Activated CD8-positive, alpha-beta T cell treated with anti-CD3 and anti-CD28 coated beads for 36 hours (primary cell): ENCODE results near the gene TRIM14. TPM values are rescaled to one million over a fixed set of nuclear protein-coding genes. Genes with fewer than 3 reads are reported as not detected.

Experiments used
- ATAC-seq: fragments of 200-7000 bp; cut with Tn5 transposase; one replicate; pipeline ENCODE4 v1.10.0; 2021; ENCODE audit warnings: mild to moderate bottlenecking, moderate library complexity
- CTCF ChIA-PET: fragments of 350-600 bp; sonication (Branson Sonifier 250); formaldehyde crosslinking; loops from one replicate; lab custom pipeline; 2021; ENCODE audit warnings: antibody characterized with exemption; lab: Charles Lee
- POLR2A ChIA-PET: fragments of 350-600 bp; sonication (Branson Sonifier 250); formaldehyde crosslinking; loops from one replicate; lab custom pipeline; 2021; ENCODE audit warnings: antibody characterized with exemption; lab: Charles Lee
- DNase-seq: peaks from one replicate; pipeline ENCODE4 v3.0.0-alpha.2; 2020
- H3K27ac Mint-ChIP-seq: one replicate; pipeline ENCODE4 v1.8.0; 2021; ENCODE audit warnings: mild to moderate bottlenecking, mixed read lengths
- H3K27me3 Mint-ChIP-seq: one replicate; pipeline ENCODE4 v1.8.0; 2021; ENCODE audit warnings: mixed read lengths
- H3K36me3 Mint-ChIP-seq: one replicate; pipeline ENCODE4 v1.8.0; 2021; ENCODE audit warnings: low read depth, mixed read lengths
- H3K4me1 Mint-ChIP-seq: one replicate; pipeline ENCODE4 v1.8.0; 2021; ENCODE audit warnings: low read depth, mixed read lengths
- H3K4me3 Mint-ChIP-seq: one replicate; pipeline ENCODE4 v1.8.0; 2021; ENCODE audit warnings: mild to moderate bottlenecking, moderate library complexity, mixed read lengths
- H3K9me3 Mint-ChIP-seq: one replicate; pipeline ENCODE4 v1.8.0; 2021; ENCODE audit warnings: mixed read lengths
- intact Hi-C: fragments of 100-400 bp; cut with micrococcal nuclease; formaldehyde crosslinking; loops from one replicate; pipeline ENCODE4 v1.10.0; 2022
- total RNA-seq, 2 experiments: library from RNA; stranded (reverse); gene quantifications; one replicate each; pipeline ENCODE4 v1.2.3, GENCODE V29; 2021
- TF ChIP-seq, protein P1 (sequence below): fragments of 200-600 bp; IDR thresholded peaks from one replicate; pipeline ENCODE4 v1.8.0; 2022; ENCODE audit warnings: antibody characterized with exemption, mild to moderate bottlenecking

TRIM14 gene
- total RNA-seq, 2 experiments from 2014 or later = 39.6 to 41.8 TPM

DNA sequence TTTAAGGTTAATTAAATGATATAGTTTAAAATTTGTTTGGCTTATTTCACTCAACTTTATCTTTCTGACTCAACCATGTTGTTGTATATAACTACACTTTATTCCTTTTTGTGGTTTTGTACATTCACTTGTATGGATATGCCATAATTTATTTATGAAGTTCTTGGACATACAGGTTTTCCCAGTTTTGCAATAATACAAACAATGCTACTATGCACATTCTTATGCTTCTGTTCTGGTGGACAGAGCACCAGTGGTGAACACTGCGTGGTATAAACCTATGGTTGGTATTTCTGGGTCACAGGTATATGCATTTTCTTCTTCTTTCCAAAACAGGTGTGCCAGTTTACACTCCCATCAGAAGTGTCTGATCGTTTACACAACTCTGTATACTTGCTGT lies 35.7 kb upstream of the TRIM14 start:
- intact Hi-C loops = no loop called here
- H3K27ac Mint-ChIP-seq = no peak overlapping the region
- ChIA-PET POLR2A (no interaction called here), CTCF (no interaction called here)
- TF ChIP-seq, protein P1, sequence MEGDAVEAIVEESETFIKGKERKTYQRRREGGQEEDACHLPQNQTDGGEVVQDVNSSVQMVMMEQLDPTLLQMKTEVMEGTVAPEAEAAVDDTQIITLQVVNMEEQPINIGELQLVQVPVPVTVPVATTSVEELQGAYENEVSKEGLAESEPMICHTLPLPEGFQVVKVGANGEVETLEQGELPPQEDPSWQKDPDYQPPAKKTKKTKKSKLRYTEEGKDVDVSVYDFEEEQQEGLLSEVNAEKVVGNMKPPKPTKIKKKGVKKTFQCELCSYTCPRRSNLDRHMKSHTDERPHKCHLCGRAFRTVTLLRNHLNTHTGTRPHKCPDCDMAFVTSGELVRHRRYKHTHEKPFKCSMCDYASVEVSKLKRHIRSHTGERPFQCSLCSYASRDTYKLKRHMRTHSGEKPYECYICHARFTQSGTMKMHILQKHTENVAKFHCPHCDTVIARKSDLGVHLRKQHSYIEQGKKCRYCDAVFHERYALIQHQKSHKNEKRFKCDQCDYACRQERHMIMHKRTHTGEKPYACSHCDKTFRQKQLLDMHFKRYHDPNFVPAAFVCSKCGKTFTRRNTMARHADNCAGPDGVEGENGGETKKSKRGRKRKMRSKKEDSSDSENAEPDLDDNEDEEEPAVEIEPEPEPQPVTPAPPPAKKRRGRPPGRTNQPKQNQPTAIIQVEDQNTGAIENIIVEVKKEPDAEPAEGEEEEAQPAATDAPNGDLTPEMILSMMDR = no peak
- no peaks in the 10 kb centered on the region for H3K9me3 Mint-ChIP-seq
- H3K36me3 Mint-ChIP-seq = peaks cover 7% of the 10 kb centered on the region
- no peak for DNase-seq
- H3K4me1 Mint-ChIP-seq = peaks cover 15% of the 10 kb centered on the region
- no peak for ATAC-seq
- no peaks in the 10 kb centered on the region for H3K27me3 Mint-ChIP-seq
- no peak overlapping the region for H3K4me3 Mint-ChIP-seq

DNA sequence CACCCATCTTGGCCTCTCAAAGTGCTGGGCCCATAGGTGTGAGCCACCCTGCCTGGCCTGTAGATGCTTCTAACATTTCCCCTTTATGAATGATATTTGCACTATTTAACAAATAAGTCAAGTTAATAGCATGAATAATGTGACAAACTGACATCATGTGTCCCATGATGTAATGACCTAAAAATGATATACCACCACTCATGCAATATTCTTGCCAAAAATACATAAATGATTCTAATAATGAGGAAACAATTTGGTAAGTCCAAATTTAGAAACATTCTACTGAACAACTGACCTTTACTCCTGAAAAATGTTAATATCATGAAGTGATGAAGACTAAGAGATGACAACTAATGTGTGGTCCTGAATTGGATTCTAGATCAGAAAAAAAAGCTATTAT lies 33.5 kb upstream of the TRIM14 start:
- no peak overlapping the region for H3K27ac Mint-ChIP-seq
- TF ChIP-seq, protein P1 = no peak

DNA sequence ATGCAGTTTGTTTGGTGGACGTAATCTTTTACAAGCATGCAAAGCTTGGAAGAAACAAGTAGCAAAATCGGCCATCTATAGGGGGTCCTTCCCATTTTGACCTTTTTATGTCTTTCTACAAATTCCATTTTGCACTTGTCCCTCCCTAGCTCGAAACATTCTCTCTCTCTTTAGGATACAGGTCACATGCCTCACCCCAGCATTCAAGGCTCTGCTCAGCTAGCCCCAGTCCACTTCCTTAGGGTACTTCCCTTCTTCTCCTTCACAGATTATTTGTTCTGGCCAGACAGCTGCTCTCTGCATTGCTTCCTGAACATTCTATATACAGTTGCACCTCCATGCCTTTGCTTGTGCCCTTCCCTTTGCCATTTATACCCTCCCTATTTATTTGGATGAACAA lies 31.7 kb upstream of the TRIM14 start:
- ATAC-seq (no peak), DNase-seq (no peak)
- TF ChIP-seq, protein P1 = no peak
- CTCF ChIA-PET = no interaction called here
- Mint-ChIP-seq H3K27me3 (no peaks in the 10 kb centered on the region), H3K36me3 (peaks cover 5% of the 10 kb centered on the region), H3K9me3 (no peaks in the 10 kb centered on the region), H3K27ac (no peak overlapping the region), H3K4me3 (no peak overlapping the region), H3K4me1 (no peaks in the 10 kb centered on the region)
- POLR2A ChIA-PET = no interaction called here
- intact Hi-C loops = no loop called here

More for the DNA sequence above, 33.5 kb upstream of the TRIM14 start:
- DNase-seq (no peak), ATAC-seq (no peak)
- ChIA-PET POLR2A (no interaction called here), CTCF (no interaction called here)
- Mint-ChIP-seq H3K36me3 (peaks cover 7% of the 10 kb centered on the region), H3K4me3 (no peak overlapping the region), H3K4me1 (no peaks in the 10 kb centered on the region), H3K27me3 (no peaks in the 10 kb centered on the region), H3K9me3 (no peaks in the 10 kb centered on the region)
- intact Hi-C loops = no loop called here

DNA sequence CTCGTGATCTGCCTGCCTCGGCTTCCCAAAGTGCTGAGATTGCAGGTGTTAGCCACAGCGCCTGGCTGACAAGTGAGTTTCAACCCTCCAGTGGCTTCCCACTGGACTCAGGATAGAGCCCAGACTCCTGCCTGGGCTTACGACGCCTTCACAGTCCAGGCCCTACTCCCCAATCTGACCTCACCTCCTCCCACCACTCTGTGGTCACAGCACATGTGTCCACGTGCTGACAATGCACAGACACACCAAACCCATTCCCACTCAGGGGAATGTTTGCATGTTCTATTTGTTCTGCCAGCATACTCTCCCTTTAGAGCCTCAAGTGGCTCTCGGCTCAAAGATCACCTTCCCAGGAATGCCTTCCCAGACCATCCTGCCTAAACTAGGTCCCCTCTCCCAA lies 31.1 kb upstream of the TRIM14 start:
- no peak for DNase-seq
- no peak overlapping the region for H3K4me3 Mint-ChIP-seq
- intact Hi-C loops = no loop called here
- ChIA-PET POLR2A (interaction anchor here (0.8 kb wide), 1 partner anchor 12 kb away, joined by 3 read pairs; no protein-coding TSS in a partner anchor), CTCF (no interaction called here)
- ATAC-seq = no peak
- H3K27ac Mint-ChIP-seq = no peak overlapping the region
- TF ChIP-seq, protein P1 = no peak
- H3K36me3 Mint-ChIP-seq = peaks cover 4% of the 10 kb centered on the region
- no peaks in the 10 kb centered on the region for H3K27me3 Mint-ChIP-seq
- H3K4me1 Mint-ChIP-seq = no peaks in the 10 kb centered on the region
- H3K9me3 Mint-ChIP-seq = no peaks in the 10 kb centered on the region

DNA sequence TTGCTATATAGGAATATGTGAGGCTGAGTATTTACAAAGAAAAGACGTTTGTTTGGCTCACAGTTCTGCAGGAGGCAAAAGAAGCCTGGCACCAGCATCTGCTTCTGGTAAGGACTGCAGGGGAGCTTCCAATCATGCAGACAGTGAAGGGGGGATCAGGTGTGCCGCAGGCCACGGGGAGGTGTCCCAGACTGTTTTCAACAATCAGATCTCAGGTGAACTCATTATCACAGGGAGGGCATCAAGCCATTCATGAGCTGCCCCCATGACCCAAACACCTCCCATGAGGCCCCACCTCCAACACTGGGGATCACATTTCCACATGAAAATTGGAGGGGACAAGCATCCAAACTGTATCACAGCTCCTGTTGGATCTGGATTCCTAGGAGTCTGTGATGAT lies 30.4 kb upstream of the TRIM14 start:
- no peak overlapping the region for H3K27ac Mint-ChIP-seq
- ATAC-seq = no peak
- H3K4me3 Mint-ChIP-seq = no peak overlapping the region
- ChIA-PET POLR2A (interaction anchor here (0.7 to 0.8 kb wide), 2 partner anchors 13 to 81 kb away, joined by 3 read pairs; no protein-coding TSS in a partner anchor), CTCF (no interaction called here)
- intact Hi-C loops = no loop called here
- H3K27me3 Mint-ChIP-seq = no peaks in the 10 kb centered on the region
- peaks cover 4% of the 10 kb centered on the region for H3K36me3 Mint-ChIP-seq
- no peak for DNase-seq
- H3K4me1 Mint-ChIP-seq = no peaks in the 10 kb centered on the region
- TF ChIP-seq, protein P1 = no peak
- no peaks in the 10 kb centered on the region for H3K9me3 Mint-ChIP-seq
